SK-N-SH (cell line): ENCODE measurements around the gene PDE4D.

Experiments used
- CTCF ChIP-seq: fragments of 200-600 bp; sonication (generic); IDR thresholded peaks from 2 replicates; pipeline ENCODE4 v1.6.1; 2017; ENCODE audit warnings: antibody characterized with exemption, mild to moderate bottlenecking, moderate library complexity
- ELF1 ChIP-seq: IDR thresholded peaks from 2 replicates; pipeline ENCODE4 v1.4.0; 2012
- FOXJ3 ChIP-seq: sonication (generic); formaldehyde crosslinking; IDR thresholded peaks from 2 replicates; pipeline ENCODE4 v1.5.1; 2020; ENCODE audit warnings: mild to moderate bottlenecking, missing genetic modification reagents
- JUND ChIP-seq: IDR thresholded peaks from 2 replicates; pipeline ENCODE4 v1.4.0; 2012
- RCOR1 ChIP-seq: fragments of 150-350 bp; IDR thresholded peaks from 2 replicates; pipeline ENCODE4 v1.6.1; 2017; ENCODE audit warnings: antibody characterized with exemption, low read length
- TAF1 ChIP-seq: IDR thresholded peaks from 2 replicates; pipeline ENCODE4 v1.6.1; 2012; ENCODE audit warnings: low read depth, mild to moderate bottlenecking, low read length, moderate library complexity, borderline replicate concordance
- TEAD4 ChIP-seq: IDR thresholded peaks from 2 replicates; pipeline ENCODE4 v1.4.0; 2012; ENCODE audit warnings: mild to moderate bottlenecking, borderline replicate concordance; ENCODE audit not compliant: insufficient read depth
- USF1 ChIP-seq: IDR thresholded peaks from 2 replicates; pipeline ENCODE4 v1.4.0; 2012; ENCODE audit warnings: low read depth, borderline replicate concordance
- YY1 ChIP-seq: IDR thresholded peaks from 2 replicates; pipeline ENCODE4 v1.4.0; 2012; ENCODE audit warnings: low read depth, mild to moderate bottlenecking
- ZBTB33 ChIP-seq: IDR thresholded peaks from 2 replicates; pipeline ENCODE4 v1.4.0; 2012; ENCODE audit warnings: low read depth, borderline replicate concordance

DNA sequence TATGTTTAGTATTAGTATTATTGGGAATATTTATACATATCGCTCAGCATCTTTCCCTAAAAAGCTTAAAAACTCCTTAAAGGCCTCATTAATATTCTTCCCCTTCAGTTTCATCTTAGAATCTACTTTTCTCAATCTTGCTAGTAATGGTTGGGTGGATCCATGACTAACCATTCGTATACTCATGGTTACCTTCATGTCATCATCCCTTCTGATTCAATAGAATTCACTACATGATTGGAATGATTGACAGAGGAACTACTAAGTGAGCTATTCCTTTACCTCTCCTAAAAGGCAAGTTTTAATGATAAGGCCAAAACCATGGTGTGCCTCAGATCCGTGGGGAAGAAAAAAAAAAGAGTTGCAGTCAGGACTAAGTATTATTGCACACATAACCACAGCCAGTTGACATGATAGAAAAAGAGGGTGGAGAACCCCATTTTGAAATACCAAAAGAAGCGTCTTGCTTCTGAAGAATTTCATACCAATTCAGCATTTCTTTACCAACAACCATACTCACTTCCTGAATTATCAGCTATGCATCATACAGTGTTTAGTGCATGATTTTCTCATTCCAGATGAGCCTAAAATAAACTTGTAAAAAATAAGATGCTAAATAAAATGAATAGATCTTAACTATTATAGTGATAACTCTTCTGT, 624.6 kb downstream of the PDE4D start:
- TF ChIP-seq JUND (no peak), FOXJ3 (CRISPR knock-in tag) (no peak), ZBTB33 (no peak), TAF1 (no peak), RCOR1 (no peak), YY1 (no peak), CTCF (no peak), USF1 (no peak), TEAD4 (no peak), ELF1 (no peak)
